MM.1S (cell line): Measurements from ENCODE around the gene MXI1.

Source experiments
- EZH2 ChIP-seq: fragments of 300-600 bp; sonication (generic); optimal IDR thresholded peaks from 2 replicates; pipeline ENCODE3; 2017; ENCODE audit warnings: low read depth, mild to moderate bottlenecking, antibody characterized with exemption, low read length, mixed read lengths
- TF ChIP-seq, protein P1 (sequence below): fragments of 300-600 bp; sonication (generic); IDR thresholded peaks from 2 replicates; pipeline ENCODE4 v1.5.1; 2016; ENCODE audit warnings: antibody characterized with exemption, low read length, mixed read lengths

DNA sequence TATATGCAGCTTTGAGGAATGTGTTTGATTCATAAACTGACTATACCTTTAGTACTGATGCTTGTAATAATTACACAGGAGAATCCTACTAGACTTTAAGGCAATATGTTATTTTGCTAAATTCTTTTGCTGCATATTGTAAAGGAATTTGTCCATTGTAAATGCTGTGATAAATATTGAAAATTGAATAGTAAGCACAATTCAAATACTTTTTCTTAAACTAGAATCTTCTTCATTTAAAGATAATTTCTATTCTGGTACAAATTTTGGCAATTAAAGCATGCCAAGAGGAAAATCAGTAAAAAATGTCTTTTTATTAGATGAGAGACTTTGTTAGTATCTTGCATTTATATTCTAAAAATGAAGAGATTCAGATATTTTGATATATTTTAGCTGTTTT is 51.9 kb downstream of the MXI1 start:
- TF ChIP-seq, protein P1, sequence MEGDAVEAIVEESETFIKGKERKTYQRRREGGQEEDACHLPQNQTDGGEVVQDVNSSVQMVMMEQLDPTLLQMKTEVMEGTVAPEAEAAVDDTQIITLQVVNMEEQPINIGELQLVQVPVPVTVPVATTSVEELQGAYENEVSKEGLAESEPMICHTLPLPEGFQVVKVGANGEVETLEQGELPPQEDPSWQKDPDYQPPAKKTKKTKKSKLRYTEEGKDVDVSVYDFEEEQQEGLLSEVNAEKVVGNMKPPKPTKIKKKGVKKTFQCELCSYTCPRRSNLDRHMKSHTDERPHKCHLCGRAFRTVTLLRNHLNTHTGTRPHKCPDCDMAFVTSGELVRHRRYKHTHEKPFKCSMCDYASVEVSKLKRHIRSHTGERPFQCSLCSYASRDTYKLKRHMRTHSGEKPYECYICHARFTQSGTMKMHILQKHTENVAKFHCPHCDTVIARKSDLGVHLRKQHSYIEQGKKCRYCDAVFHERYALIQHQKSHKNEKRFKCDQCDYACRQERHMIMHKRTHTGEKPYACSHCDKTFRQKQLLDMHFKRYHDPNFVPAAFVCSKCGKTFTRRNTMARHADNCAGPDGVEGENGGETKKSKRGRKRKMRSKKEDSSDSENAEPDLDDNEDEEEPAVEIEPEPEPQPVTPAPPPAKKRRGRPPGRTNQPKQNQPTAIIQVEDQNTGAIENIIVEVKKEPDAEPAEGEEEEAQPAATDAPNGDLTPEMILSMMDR = no peak
- TF ChIP-seq EZH2 = no peak
